Gastrocnemius medialis (tissue), 4 donors: ENCODE results near the gene TMA7. TPM values are rescaled to one million over a fixed set of nuclear protein-coding genes. Genes with fewer than 3 reads are reported as not detected.

Source experiments
- ATAC-seq, 2 donors: fragments of 150-250 bp; one replicate each; pipeline ENCODE4 v1.9.1; 2016
- DNase-seq, 2 donors: peaks; one replicate each; pipeline ENCODE4 v3.0.0-alpha.2; 2019
- H3K27ac ChIP-seq, 4 donors: fragments of 200-600 bp; sonication (generic); 1 replicate in 1 of 4; 2 replicates in 3 of 4; pipeline ENCODE4 v1.5.1; 2016 to 2018; ENCODE audit warnings: mild to moderate bottlenecking in 2 of 4, moderate library complexity in 1 of 4
- H3K27me3 ChIP-seq, 3 donors: fragments of 200-600 bp; sonication (generic) in 2 of 3; 1 replicate in 1 of 3; 2 replicates in 2 of 3; pipeline versions ENCODE4 v1.5.1 to v1.6.0; 2016 to 2019; ENCODE audit warnings: mild to moderate bottlenecking in 1 of 3, moderate library complexity in 1 of 3
- H3K36me3 ChIP-seq, 2 donors: fragments of 200-600 bp; sonication (generic) in 1 of 2; one replicate each; pipeline ENCODE4 v1.5.1; 2017 to 2018
- H3K4me1 ChIP-seq, 2 donors: fragments of 200-600 bp; sonication (generic) in 1 of 2; one replicate each; pipeline ENCODE4 v1.5.1; 2016 to 2017; ENCODE audit warnings: mild to moderate bottlenecking in 2 of 2
- H3K4me3 ChIP-seq, 4 donors: fragments of 200-600 bp; sonication (generic) in 3 of 4; 1 replicate in 1 of 4; 2 replicates in 3 of 4; pipeline ENCODE4 v1.5.1; 2016 to 2019; ENCODE audit warnings: mild to moderate bottlenecking in 2 of 4
- H3K9me3 ChIP-seq, 3 donors: fragments of 200-600 bp; sonication (generic) in 2 of 3; 1 replicate in 1 of 3; 2 replicates in 2 of 3; pipeline ENCODE4 v1.5.1; 2016 to 2019
- POLR2A ChIP-seq, 2 donors: fragments of 450-650 bp; IDR thresholded peaks; one replicate each; pipeline ENCODE4 v1.6.1; 2017; ENCODE audit warnings: antibody characterized with exemption in 2 of 2, mild to moderate bottlenecking in 2 of 2, moderate library complexity in 2 of 2
- in situ Hi-C, 4 donors: fragments of 200-750 bp; cut with MboI; loops; one replicate each; pipeline versions ENCODE4 v1.15.0 to v1.8.0; 2017; ENCODE audit warnings: low sequenced_read_pairs in 4 of 4
- intact Hi-C: fragments of 100-400 bp; cut with DNase I; formaldehyde crosslinking; loops from one replicate; pipeline ENCODE4 v1.15.1; 2023; ENCODE audit warnings: low total_unique reads
- total RNA-seq, 4 donors: library from RNA; depleted of rRNA; stranded (reverse); fragments of >200 nt; gene quantifications; one replicate each; pipeline versions ENCODE4 v1.1.0 to v1.2.3, GENCODE V29; 2016
- TF ChIP-seq, protein P1 (sequence below), 5 experiments: fragments of 450-650 bp in 3 of 5; fragments of 200-600 bp in 2 of 5; sonication (generic) in 2 of 5; IDR thresholded peaks in 4 of 5; conservative IDR thresholded peaks in 1 of 5; 1 replicate in 4 of 5; 2 replicates in 1 of 5; pipeline ENCODE4 v1.5.1; 2016 to 2019; ENCODE audit warnings: antibody characterized with exemption in 5 of 5, mild to moderate bottlenecking in 3 of 5, moderate library complexity in 3 of 5

Gene TMA7
- total RNA-seq, 4 donors from 2014 or later = 202 to 353 (median 294) TPM

DNA sequence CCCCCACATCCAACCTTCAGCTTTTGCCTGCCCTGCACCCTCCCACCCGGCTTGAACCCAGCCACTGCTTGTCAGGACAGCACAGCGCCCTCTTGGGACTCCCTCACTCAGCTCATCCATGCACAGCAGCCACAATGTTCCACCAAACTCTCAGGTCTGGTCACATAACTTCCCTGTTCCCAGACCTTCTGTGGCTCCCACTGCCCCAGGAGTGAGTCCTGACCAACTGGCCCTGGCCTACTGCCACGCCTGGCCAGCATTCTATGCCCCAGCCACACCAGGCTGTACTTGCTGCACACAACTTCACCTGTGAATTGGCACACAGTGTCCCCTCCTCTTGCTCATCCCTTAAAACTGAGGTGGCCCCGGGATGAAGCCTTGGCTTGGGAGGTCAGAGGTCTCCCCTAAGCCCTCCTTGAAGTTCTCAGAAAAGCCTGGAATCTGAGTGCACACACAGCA is 31.2 kb upstream of the TMA7 start:
- Histone ChIP-seq H3K9me3 (no peaks in the 10 kb centered on the region), H3K36me3 (no peaks in the 10 kb centered on the region), H3K27ac (no peak overlapping the region), H3K27me3 (no peaks in the 10 kb centered on the region), H3K4me3 (no peak overlapping the region), H3K4me1 (no peaks in the 10 kb centered on the region)
- peak; percentile 1 to 3 for DNase-seq
- ATAC-seq = no peak
- in situ Hi-C loops (no loop called here), intact Hi-C loops (no loop called here)
- TF ChIP-seq, protein P1, sequence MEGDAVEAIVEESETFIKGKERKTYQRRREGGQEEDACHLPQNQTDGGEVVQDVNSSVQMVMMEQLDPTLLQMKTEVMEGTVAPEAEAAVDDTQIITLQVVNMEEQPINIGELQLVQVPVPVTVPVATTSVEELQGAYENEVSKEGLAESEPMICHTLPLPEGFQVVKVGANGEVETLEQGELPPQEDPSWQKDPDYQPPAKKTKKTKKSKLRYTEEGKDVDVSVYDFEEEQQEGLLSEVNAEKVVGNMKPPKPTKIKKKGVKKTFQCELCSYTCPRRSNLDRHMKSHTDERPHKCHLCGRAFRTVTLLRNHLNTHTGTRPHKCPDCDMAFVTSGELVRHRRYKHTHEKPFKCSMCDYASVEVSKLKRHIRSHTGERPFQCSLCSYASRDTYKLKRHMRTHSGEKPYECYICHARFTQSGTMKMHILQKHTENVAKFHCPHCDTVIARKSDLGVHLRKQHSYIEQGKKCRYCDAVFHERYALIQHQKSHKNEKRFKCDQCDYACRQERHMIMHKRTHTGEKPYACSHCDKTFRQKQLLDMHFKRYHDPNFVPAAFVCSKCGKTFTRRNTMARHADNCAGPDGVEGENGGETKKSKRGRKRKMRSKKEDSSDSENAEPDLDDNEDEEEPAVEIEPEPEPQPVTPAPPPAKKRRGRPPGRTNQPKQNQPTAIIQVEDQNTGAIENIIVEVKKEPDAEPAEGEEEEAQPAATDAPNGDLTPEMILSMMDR (IDR thresholded peaks at IDR 0.05 in 4 of 5, conservative IDR thresholded peaks at IDR 0.05 in 1 of 5) = no peak
- no peak for TF ChIP-seq POLR2A (IDR thresholded peaks at IDR 0.05)

DNA sequence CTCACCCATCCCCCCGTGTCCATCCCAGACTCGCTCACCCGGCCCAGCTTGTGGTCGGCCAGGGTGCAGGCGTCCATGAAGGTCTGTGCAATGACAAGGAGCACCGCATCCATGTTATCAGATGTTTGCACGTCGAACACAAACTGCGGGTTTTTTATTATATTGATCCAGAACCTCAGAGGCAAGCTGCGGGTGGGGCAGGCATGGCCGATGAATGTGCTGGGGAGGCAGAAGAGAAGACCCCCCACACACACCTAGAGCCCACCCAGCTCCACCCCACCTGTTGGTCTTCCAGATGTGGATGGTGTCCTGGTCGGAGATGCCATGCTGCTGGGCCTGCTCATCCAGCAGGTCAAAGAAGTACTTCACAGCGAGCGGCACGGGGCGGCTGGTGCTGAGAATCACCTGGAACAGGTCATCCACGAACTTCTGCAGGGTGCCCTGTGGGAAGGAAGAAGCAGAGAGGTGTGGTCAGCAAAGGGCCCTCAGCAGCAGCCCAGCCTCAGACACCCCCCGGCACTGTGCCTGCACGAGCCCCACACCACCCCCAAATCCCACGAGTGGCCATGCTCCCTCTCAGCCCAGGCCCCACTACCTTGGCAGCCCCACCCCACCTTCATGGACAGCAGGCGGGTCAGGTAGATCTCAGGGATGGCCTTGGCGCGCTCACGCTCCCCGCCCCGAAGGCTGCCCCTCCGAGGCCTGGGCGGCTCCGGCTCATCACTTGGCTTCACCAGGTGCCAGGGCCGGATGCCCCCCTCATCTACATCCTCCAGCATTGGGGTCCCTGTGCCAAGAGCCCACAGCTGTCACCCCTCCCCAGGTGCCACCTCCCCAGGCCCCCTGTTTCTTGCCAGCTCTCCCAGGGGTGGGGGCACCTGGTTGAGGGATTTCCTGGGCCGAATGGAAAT is 30.5 kb upstream of the TMA7 start:
- Histone ChIP-seq H3K4me1 (no peaks in the 10 kb centered on the region), H3K36me3 (no peaks in the 10 kb centered on the region), H3K27ac (no peak overlapping the region), H3K4me3 (no peak overlapping the region), H3K9me3 (no peaks in the 10 kb centered on the region), H3K27me3 (no peaks in the 10 kb centered on the region)
- in situ Hi-C loops = no loop called here
- DNase-seq (peak; percentile 0 to 7), ATAC-seq (no peak)
- intact Hi-C loops = no loop called here
- TF ChIP-seq, protein P1 (IDR thresholded peaks at IDR 0.05 in 4 of 5, conservative IDR thresholded peaks at IDR 0.05 in 1 of 5) = no peak
- TF ChIP-seq POLR2A (IDR thresholded peaks at IDR 0.05) = no peak

- no peaks in the 10 kb centered on the region for H3K27me3 ChIP-seq
- intact Hi-C loops (no loop called here), in situ Hi-C loops (no loop called here)
- H3K4me1 ChIP-seq = no peaks in the 10 kb centered on the region
- peak in 1 of 2 donors; percentile 6 for DNase-seq
- H3K27ac ChIP-seq = no peak overlapping the region
- H3K9me3 ChIP-seq = no peaks in the 10 kb centered on the region
- no peak overlapping the region for H3K4me3 ChIP-seq
- no peak for ATAC-seq
- H3K36me3 ChIP-seq = no peaks in the 10 kb centered on the region
- TF ChIP-seq, protein P1 (IDR thresholded peaks at IDR 0.05 in 4 of 5, conservative IDR thresholded peaks at IDR 0.05 in 1 of 5) = no peak
- no peak for TF ChIP-seq POLR2A (IDR thresholded peaks at IDR 0.05)
These were observed 29.6 kb upstream of the TMA7 start for GRCh38 chr3:48410205-48411040.

DNA sequence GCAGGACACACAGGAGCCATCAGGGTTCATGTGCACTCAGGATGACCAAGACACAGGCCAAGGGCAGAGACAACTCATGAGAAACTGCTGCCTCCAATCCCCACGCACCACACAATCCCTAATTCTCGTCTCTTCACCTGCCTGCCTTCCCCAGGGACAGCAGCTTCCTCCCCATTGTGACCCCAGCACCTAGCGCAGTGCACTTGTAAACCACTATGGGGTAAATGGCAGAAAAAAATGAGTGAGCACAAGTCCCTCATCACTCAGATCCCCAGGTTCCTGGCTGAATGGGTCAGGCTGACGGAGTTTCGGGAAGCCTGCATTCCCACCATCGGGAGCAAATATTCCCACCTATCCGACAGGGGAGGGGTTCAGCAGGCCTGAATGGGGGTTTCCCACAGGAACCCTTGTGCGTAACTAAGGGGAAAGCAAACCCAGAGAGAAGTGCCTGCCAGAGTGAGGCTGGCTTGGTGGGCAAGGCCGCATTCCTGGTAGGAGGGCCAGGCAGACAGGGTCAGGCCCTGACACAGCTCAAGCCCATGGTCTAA is 28.9 kb upstream of the TMA7 start:
- TF ChIP-seq, protein P1 (IDR thresholded peaks at IDR 0.05 in 4 of 5, conservative IDR thresholded peaks at IDR 0.05 in 1 of 5) = no peak
- TF ChIP-seq POLR2A (IDR thresholded peaks at IDR 0.05) = no peak
- H3K4me1 ChIP-seq = no peaks in the 10 kb centered on the region
- in situ Hi-C loops (no loop called here), intact Hi-C loops (no loop called here)
- no peak overlapping the region for H3K27ac ChIP-seq
- H3K4me3 ChIP-seq = no peak overlapping the region
- H3K9me3 ChIP-seq = no peaks in the 10 kb centered on the region
- H3K36me3 ChIP-seq = no peaks in the 10 kb centered on the region
- DNase-seq (no peak), ATAC-seq (no peak)
- H3K27me3 ChIP-seq = no peaks in the 10 kb centered on the region
